Ramos (cell line): Measurements from ENCODE around the gene CD82.

Experiments used
- in situ Hi-C: fragments of 300-500 bp; cut with MboI; formaldehyde crosslinking; loops from one replicate; pipeline ENCODE4 v1.14.3; 2022; ENCODE audit warnings: low sequenced_read_pairs; ENCODE audit not compliant: unreplicated experiment

CD82 gene

GRCh38 chr11:44565211-44565952, at the start of gene CD82:
CD82 (plus strand) TSS chr11:44565663; CDS start chr11:44594663, 29,000 bp downstream.
- in situ Hi-C loops = loop anchor here (5.0 kb wide), 1 partner anchor 37 kb away; no protein-coding TSS in a partner anchor

GRCh38 chr11:44516688-44517507, 48.6 kb upstream of the CD82 start:
- in situ Hi-C loops = no loop called here

- in situ Hi-C loops = no loop called here
These were observed 47.9 kb upstream of the CD82 start for GRCh38 chr11:44517541-44517940.

DNA sequence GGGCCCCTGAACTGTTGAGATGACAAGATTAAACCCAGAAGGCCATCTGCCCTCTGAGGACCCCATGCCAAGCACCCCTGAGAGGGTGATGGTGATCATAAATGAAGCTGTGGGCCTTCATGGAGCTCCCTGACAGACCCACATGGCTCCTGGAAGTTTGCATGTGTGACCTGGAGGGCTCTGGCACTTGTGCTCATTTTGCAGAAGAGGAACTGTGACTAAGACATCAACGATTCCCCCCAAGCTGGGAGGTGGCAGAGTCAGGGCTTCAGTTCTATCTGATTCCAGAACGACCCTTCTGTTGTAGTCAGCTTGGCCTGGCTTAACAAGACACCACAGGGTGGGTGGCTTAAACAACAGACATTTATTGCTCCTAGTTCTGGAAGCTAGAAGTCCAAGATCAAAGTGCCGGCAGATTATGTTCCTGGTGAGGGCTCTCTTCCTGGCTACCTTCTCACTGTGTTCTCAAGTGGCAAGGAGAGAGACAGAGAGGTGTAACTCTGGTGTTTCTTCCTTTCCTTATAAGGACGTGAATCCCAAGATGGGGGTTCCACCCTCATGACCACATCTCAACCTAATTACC, 46.4 kb upstream of the CD82 start:
- in situ Hi-C loops = no loop called here

DNA sequence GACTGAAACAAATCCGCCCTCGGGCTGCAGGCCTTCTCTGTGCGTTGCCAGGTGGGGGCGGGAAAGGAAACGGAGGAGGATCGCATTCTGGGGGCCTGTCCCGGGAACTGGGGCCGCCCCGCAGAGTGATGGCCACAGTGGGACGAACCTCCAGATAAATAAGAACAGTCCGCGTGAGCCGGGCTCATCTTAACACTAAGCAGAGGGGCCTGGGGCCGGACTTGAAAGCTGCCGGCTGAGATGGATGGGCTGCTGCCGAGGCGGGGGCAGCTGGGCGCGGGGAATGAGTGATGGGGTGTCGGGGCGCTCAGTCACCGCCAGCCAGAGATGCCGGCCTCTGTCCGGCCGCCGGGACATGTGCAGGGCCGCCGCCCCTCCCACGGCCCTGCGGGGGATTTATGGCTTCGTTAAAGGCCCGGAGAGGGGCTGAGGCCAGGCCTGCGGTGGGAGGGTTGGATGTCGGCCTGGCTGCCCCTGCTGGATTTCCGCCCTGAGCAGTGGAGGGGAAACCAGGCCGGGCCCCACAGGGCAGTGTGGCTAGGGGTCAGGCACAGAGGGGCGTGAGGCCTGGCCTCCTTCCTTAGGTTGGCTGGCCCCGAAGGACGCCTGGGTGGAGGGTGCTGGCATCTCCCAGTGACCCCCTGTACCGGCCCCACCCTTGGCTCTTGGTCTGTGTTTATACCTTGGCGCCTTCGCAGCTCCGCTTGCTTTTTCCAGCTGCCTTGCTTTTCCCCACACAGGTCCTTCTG, 45.3 kb upstream of the CD82 start:
- in situ Hi-C loops = no loop called here

DNA sequence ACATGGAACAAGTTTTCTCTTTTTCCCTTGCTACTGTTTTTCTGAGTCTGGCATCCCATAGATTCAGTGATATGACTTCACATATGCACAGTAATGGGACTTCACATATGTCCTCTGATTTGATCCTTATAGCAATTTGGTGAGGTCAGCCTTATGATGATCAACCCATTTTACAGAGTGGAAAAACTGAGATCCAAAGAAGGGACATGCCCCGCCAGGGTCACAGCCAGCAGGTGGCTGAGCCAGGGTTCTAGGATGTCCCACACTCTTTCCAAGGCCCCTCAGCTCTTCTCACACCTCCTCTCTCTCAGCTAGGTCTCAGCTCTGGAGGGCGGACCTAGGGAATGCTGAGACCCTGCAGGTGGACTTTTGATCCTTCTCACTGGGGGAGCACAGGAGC, 44.3 kb upstream of the CD82 start:
- in situ Hi-C loops = no loop called here

- in situ Hi-C loops = no loop called here
These were observed 43.2 kb upstream of the CD82 start for GRCh38 chr11:44522294-44522693.

- in situ Hi-C loops = no loop called here
These were observed 41.1 kb upstream of the CD82 start for GRCh38 chr11:44524346-44524745.

- in situ Hi-C loops = no loop called here
These were observed 40.7 kb upstream of the CD82 start for GRCh38 chr11:44524751-44525201.

DNA sequence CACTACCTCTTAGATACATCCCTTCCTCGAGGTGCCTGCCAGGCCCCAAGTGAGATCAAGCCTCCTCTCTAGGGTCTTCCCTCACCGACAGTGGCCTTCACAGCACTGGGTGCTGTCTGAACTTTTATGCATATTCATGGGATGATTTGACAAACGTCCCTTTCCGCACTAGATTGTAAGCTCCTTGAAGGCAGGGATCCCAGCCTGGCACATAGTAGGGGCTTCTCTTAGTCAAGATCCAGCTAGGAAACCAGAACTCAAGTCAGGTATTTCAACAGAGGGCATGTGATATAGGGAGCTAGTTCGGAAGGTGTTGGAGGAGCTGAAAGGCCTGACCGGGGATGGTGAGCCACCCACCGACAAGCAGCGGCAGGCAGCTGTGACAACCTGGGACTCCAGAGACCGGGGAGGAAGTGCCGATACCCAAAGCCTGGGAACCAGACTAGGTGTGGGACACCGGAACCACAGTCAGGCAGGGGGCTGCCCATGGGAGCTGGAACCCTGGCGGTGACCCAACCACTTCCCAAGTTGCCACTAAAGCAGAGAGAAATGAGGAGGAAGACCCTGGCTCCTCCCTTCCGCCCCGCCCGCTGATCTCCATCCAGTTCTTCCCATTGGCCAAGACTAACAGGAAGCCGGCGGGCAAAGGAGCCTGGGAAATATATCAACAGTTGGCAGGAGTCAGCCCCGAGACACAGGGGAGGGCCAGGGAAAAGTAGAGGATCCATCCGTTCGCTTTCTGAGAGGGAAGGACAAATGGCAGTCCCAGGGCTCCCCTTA, 39.8 kb upstream of the CD82 start:
- in situ Hi-C loops = no loop called here

- in situ Hi-C loops = no loop called here
These were observed 39.0 kb upstream of the CD82 start for GRCh38 chr11:44526438-44526837.

DNA sequence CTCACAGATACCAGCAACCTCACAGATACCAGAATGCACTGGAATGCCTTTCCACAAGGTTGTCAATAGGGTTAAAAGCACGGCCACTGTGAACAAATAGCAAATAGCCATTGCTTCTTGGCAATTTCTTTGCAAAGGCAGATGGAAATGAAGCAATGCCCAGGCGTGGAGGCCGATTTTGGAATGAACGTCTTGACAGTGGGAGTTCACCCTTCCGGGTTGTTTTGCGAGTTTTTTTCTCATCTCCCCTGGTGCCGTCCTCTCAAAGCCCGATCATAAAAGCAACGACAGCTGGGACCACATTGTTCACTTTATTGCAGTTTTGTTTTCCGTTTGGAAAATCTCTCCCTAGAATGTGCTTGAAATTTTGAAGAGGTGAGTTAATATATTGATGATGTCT, 38.0 kb upstream of the CD82 start:
- in situ Hi-C loops = no loop called here

DNA sequence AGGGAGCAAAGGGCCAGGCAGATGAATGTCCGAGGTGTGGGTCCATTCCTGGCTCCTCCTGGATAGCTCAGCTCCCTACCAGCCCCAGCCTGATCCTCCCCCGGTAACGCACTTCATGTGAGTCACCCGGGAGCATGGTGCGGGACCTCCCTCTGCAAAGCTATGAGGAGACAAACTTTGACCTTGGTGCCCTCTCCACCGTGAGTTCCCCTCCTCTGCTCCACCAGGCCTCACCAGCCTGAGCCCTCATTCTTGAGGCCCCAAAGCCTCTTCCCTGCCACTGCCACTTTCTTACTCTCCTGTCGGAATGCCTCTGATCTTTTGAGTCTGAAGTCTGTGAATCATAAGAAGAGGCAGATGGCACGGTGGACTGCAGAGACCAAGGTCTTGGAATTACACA, 37.4 kb upstream of the CD82 start:
- in situ Hi-C loops = no loop called here

DNA sequence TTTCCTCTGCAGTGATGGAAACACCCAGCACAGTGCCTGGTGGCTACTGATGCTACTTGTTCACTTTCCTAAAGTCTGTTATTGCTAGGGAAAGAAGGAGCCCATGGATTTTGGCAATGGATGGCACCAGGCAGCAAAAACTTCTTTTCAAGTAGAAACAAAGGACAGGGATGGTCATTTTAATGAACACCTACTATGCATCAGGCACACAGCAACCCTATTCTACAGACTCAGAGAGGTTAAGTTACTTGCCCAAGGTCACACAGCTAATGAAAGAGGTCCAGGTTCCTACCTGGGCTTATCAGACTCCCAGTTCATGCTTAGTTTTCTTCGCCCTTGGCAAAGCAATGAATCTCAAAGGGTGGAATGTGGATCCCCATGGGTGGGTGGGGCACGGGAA, 36.9 kb upstream of the CD82 start:
- in situ Hi-C loops = no loop called here

DNA sequence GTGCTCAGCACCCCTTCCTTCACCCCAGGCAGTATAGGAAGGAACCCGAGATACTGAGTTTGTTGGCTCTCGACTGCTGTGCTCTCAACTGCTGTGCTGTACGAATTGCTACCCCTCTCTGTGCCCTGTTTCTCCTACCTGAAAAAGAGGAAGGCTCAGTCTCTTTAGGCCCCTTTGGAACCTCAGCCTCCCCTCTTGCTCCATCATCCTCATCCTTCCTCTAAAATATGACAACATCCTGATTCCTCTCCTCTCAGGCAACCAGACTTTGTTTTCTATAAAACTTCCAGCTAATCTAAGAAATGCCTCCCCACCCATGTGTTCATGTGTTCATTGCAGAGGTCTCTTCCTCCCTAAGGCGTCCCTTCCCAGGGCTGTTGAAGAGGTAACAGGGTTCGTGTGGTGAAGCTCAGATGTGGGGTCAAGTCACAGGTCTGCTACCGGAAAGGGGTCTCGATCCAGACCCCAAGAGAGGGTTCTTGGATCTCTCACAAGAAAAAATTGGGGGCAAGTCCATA, 35.5 kb upstream of the CD82 start:
- in situ Hi-C loops = loop anchor here (10.0 kb wide), 1 partner anchor 435 kb away; the partner anchor contains the start of gene EXT2

DNA sequence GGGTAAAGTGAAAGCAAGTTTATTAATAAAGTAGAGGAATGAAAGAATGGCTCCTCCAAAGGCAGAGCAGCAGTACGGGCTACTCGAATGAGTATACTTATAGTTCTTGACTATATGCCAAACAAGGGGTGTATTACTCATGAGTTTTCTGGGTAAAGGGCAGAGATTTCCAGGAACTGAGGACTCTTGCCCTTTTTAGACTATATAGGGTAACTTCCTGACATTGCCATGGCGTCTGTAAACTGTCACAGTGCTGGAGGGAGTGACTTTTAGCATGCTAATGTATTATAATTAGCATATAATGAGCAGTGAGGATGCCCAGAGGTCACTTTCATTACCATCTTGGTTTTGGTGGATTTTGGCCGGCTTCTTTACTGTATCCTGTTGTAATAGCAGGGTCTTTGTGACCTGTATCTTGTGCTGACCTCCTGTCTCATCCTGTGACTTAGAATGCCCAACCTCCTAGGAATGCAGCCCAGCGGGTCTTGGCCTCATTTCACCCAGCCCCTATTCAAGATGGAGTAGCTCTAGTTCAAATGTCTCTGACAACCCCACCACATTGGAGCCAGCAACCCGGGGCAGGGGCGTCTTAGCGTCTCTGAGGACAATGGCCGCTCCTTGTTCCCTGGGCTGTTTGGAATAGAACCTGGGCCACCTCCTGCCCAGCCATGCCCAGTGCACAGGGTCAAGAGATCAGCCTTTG, 34.9 kb upstream of the CD82 start:
- in situ Hi-C loops = loop anchor here (10.0 kb wide), 1 partner anchor 436 kb away; the partner anchor contains the start of gene EXT2

- in situ Hi-C loops = loop anchor here (10.0 kb wide), 1 partner anchor 436 kb away; the partner anchor contains the start of gene EXT2
These were observed 34.4 kb upstream of the CD82 start for GRCh38 chr11:44531116-44531504.

- in situ Hi-C loops = loop anchor here (10.0 kb wide), 1 partner anchor 437 kb away; the partner anchor contains the start of gene EXT2
These were observed 33.8 kb upstream of the CD82 start for GRCh38 chr11:44531636-44532035.
